HG02610 (cell line): ENCODE measurements around the gene LATS1.
"Not testable (repeated sequence)": the region's sequence is repeated elsewhere in the genome, so short reads cannot be mapped to it uniquely, and the experiment has no call there.

ENCODE experiments used
- ATAC-seq: cut with Tn5 transposase; IDR thresholded peaks from one replicate; pipeline ENCODE4 v1.9.1; 2021; ENCODE audit warnings: mild to moderate bottlenecking, moderate library complexity; ENCODE audit not compliant: unreplicated experiment

Gene LATS1

GRCh38 chr6:149717588-149718458 is at the start of gene LATS1:
TSS of gene LATS1 (minus strand) at chr6:149718101. CDS start at chr6:149702126, 15,975 bp downstream.
- ATAC-seq, result peak; percentile 85

GRCh38 chr6:149766156-149766769 is 48.4 kb upstream of the LATS1 start:
- no peak for ATAC-seq

- ATAC-seq, result no peak
Observed at GRCh38 chr6:149763866-149764265, 46.0 kb upstream of the LATS1 start.

- peak; percentile 95 for ATAC-seq
Observed at GRCh38 chr6:149761438-149761837, 43.5 kb upstream of the LATS1 start.

GRCh38 chr6:149756261-149756636 is 38.3 kb upstream of the LATS1 start:
- ATAC-seq, result no peak

- ATAC-seq, result peak; percentile 80
Observed at GRCh38 chr6:149755300-149756260, 37.7 kb upstream of the LATS1 start.

- ATAC-seq, result no peak
Observed at GRCh38 chr6:149754548-149754947, 36.6 kb upstream of the LATS1 start.

- not testable (repeated sequence) for ATAC-seq
Observed at GRCh38 chr6:149753374-149753637, 35.4 kb upstream of the LATS1 start.

- no peak for ATAC-seq
Observed at GRCh38 chr6:149752600-149753373, 34.9 kb upstream of the LATS1 start.

- not testable (repeated sequence) for ATAC-seq
Observed at GRCh38 chr6:149751920-149752319, 34.0 kb upstream of the LATS1 start.

- ATAC-seq, result no peak
Observed at GRCh38 chr6:149751239-149751638, 33.3 kb upstream of the LATS1 start.

GRCh38 chr6:149750136-149750609 is 32.3 kb upstream of the LATS1 start:
- ATAC-seq, result peak; percentile 39

- peak; percentile 87 for ATAC-seq
Observed at GRCh38 chr6:149749594-149750135, 31.8 kb upstream of the LATS1 start, which contains the start of gene PCMT1. TSS of gene PCMT1 (plus strand) at chr6:149749741. CDS start at chr6:149749902, 161 bp downstream.

GRCh38 chr6:149749082-149749593 is 31.2 kb upstream of the LATS1 start:
- peak; percentile 6 for ATAC-seq

- peak; percentile 47 for ATAC-seq
Observed at GRCh38 chr6:149746147-149746946, 28.4 kb upstream of the LATS1 start, which contains the start of gene NUP43. TSS of gene NUP43 (minus strand) at chr6:149746529. CDS start at chr6:149746495, 34 bp downstream.

GRCh38 chr6:149745252-149745651 is 27.4 kb upstream of the LATS1 start:
- ATAC-seq, result not testable (repeated sequence)

GRCh38 chr6:149734915-149735314 is 17.0 kb upstream of the LATS1 start:
- ATAC-seq, result no peak

GRCh38 chr6:149733089-149733720 is 15.3 kb upstream of the LATS1 start:
- ATAC-seq, result no peak
